Measurements from ENCODE around the gene C2orf81.
"Not testable (repeated sequence)": the region's sequence is repeated elsewhere in the genome, so short reads cannot be mapped to it uniquely, and the experiment has no call there.

The C2orf81 gene

GRCh38 chr2:74423231-74424095 lies 2.0 kb upstream of the C2orf81 start:
- no peak for DNase-seq (ENCODE audit: low read depth in 2 of 2)

- not testable (repeated sequence) for DNase-seq (ENCODE audit: low read depth in 2 of 2)
Observed at GRCh38 chr2:74420443-74421103, 846 bp downstream of the C2orf81 start.

- DNase-seq (ENCODE audit: low read depth in 2 of 2), result no peak
Observed at GRCh38 chr2:74420006-74420405, 1.4 kb downstream of the C2orf81 start.

GRCh38 chr2:74419345-74419744 lies 2.1 kb downstream of the C2orf81 start:
- DNase-seq (ENCODE audit: low read depth in 2 of 2), result no peak

GRCh38 chr2:74418312-74418711 lies 3.1 kb downstream of the C2orf81 start:
- no peak for DNase-seq (ENCODE audit: low read depth in 2 of 2)

- no peak for DNase-seq (ENCODE audit: low read depth in 2 of 2)
Observed at GRCh38 chr2:74417763-74418162, 3.7 kb downstream of the C2orf81 start.

GRCh38 chr2:74417197-74417596 lies 4.2 kb downstream of the C2orf81 start:
- DNase-seq (ENCODE audit: low read depth in 2 of 2), result no peak

- no peak for DNase-seq (ENCODE audit: low read depth in 2 of 2)
Observed at GRCh38 chr2:74416778-74417177, 4.6 kb downstream of the C2orf81 start.

- DNase-seq (ENCODE audit: low read depth in 2 of 2), result no peak
Observed at GRCh38 chr2:74415762-74416395, 5.5 kb downstream of the C2orf81 start.

- DNase-seq (ENCODE audit: low read depth in 2 of 2), result no peak
Observed at GRCh38 chr2:74414881-74415761, 6.3 kb downstream of the C2orf81 start.

- DNase-seq (ENCODE audit: low read depth in 2 of 2), result no peak
Observed at GRCh38 chr2:74414441-74414840, 7.0 kb downstream of the C2orf81 start.

- DNase-seq (ENCODE audit: low read depth in 2 of 2), result no peak
Observed at GRCh38 chr2:74413001-74413698, 8.3 kb downstream of the C2orf81 start.

GRCh38 chr2:74407682-74408081 lies 13.7 kb downstream of the C2orf81 start:
- no peak for DNase-seq (ENCODE audit: low read depth in 2 of 2)

- DNase-seq (ENCODE audit: low read depth in 2 of 2), result no peak
Observed at GRCh38 chr2:74406035-74406434, 15.4 kb downstream of the C2orf81 start.

GRCh38 chr2:74401891-74402290 lies 19.5 kb downstream of the C2orf81 start:
- DNase-seq (ENCODE audit: low read depth in 2 of 2), result no peak

GRCh38 chr2:74399785-74400184 lies 21.6 kb downstream of the C2orf81 start:
- DNase-seq (ENCODE audit: low read depth in 2 of 2), result no peak

- DNase-seq (ENCODE audit: low read depth in 2 of 2), result no peak
Observed at GRCh38 chr2:74396149-74396548, 25.3 kb downstream of the C2orf81 start.

GRCh38 chr2:74393525-74393924 lies 27.9 kb downstream of the C2orf81 start:
- DNase-seq (ENCODE audit: low read depth in 2 of 2), result no peak

- no peak for DNase-seq (ENCODE audit: low read depth in 2 of 2)
Observed at GRCh38 chr2:74392449-74392743, 29.0 kb downstream of the C2orf81 start.

- DNase-seq (ENCODE audit: low read depth in 2 of 2), result peak; percentile 62 to 67
Observed at GRCh38 chr2:74391580-74392448, 29.6 kb downstream of the C2orf81 start.
